Measurements from ENCODE around the gene COL9A2.

COL9A2 gene

GRCh38 chr1:40317394-40318074 is 448 bp upstream of the COL9A2 start:
- DNase-seq: no peak

DNA sequence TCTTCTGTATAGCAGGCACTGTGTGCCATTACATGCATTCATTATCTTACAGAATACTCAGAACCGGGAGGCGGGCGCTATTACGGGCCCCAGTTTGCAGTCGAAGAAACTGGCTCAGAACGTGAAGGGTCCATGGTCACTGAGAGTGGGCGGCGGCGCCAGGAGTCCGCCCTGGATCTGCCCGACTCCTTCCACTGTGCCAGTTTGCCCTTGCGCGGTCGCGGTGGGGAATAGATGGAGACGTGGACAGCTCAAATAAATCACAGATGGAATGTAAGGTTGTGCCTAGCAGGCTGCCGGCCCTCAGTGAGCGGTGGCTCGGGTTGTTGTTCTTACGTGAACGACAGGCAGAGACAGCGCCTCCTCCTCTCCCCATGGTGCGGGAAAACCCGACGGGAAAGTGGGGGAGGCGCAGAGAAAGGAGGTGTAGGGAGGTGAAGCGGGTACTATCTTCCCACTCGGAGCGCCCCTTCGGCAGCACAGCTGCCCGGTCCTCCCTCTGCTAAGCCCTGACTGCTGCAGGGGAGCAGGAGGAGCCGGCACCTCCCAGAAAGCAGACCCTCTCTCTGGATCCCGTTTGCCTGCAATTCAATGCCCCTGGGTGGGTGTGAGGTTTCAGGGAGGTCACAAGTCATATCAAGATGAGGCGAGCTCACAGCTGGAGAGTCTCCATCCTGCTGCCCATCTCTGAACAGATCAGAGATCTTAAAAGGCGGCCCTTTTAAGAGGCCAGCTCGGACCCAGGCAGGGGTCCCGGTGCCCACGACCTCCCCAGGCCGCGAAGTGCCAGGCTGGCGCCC is 1.1 kb downstream of the COL9A2 start:
- peak; percentile 57 for DNase-seq

GRCh38 chr1:40315239-40315794 is 1.8 kb downstream of the COL9A2 start:
- DNase-seq: peak; percentile 73

GRCh38 chr1:40314721-40315238 is 2.3 kb downstream of the COL9A2 start:
- no peak for DNase-seq

DNA sequence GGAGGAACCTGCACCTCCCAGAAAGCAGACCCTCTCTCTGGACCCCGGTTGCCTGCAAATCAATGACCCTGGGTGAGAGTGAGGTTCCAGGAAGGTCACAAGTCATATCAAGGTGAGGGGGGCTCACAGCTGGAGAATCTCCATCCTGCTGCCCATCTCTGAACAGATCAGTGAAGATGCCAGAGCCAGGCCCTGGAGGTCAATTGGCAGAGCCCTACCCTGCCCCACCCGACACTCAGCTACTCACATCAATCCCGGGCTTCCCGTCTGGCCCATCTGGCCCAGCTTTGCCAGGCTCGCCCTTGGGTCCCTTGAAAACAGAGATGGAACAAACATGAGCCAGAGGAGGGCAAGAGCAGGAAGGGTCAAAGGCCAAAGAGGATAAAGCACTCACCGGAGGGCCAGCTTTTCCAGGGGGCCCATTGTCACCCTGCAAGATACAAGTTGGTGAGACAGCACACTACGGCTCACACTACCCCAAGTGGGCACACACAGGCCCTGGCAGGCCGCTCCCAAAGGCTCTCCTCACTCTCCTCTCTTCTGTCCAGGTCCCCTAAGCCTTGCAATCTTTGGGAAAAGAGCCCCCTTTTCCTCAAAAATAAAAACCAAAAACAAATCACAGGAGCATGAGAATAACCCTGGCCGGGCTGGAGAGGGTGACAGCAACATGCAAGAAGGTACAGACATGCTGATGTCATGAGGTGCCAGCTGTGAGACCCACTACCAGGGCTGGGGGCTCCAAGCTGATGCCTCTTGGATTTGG is 2.9 kb downstream of the COL9A2 start:
- DNase-seq: no peak

GRCh38 chr1:40313329-40313957 is 3.6 kb downstream of the COL9A2 start:
- DNase-seq: no peak

DNA sequence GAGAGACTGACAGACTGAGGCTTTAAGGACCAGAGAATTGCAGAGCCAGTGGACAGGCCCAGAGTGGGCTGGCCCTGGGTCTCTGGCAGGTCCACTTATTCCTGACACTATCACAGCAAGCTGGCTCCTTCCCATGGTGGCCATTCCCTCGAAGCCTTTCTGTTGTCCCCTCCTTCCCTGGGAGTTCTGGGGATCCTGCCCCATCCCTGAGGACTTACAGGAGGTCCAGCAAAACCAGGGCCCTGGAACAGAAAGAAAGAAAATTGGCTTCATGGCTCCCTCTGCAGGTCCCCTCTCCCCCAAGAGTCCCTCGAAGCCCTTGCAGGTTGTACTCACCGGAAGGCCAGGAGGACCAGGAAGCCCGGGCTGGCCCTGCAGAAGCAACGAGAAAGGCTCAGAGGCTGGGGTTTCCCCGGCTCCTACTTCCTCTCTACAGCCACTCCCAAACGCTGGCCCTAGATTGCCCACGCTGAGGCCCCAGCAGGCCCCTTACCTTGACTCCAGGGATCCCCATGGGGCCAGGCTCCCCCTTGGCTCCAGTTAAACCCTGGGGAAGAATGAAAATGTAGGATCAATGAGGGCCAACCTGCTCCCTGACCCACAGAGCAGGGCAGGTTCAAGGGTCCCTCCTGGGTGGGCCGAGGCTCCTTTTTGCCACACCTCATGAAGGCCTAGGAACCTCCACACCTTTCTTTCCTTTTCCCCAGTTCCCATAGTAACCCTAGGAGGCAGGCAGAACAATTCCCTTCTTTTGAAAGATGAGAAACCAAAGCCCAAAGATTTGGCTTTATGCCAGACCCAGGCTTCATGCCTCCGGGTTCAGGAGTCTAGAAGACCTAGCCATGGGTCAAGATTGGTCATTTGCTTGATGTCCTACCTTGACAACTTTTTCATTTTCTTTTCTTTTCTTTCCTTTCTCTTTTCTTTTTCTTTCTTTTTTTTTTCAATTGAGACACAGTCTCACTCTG is 4.6 kb downstream of the COL9A2 start:
- DNase-seq: no peak

DNA sequence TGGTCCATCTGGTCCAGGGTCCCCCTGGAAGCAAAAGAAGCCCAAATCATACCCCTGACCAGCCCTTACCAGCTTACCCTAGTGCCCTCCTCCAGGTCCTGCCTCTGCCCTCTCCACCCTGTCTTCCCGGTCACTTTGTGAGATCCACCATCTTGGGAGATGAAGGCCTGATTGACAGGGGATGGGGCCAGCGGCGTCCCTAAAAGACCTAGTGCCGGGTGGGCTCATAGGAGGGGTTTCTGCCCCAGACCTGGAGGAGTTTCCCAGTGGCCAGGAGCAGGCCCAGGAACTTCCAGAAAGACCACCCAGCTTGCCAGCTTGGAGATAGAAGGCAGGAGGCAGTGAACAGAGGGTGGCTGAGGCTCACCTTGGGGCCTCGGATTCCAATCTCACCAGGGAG is 5.4 kb downstream of the COL9A2 start:
- DNase-seq: no peak

DNA sequence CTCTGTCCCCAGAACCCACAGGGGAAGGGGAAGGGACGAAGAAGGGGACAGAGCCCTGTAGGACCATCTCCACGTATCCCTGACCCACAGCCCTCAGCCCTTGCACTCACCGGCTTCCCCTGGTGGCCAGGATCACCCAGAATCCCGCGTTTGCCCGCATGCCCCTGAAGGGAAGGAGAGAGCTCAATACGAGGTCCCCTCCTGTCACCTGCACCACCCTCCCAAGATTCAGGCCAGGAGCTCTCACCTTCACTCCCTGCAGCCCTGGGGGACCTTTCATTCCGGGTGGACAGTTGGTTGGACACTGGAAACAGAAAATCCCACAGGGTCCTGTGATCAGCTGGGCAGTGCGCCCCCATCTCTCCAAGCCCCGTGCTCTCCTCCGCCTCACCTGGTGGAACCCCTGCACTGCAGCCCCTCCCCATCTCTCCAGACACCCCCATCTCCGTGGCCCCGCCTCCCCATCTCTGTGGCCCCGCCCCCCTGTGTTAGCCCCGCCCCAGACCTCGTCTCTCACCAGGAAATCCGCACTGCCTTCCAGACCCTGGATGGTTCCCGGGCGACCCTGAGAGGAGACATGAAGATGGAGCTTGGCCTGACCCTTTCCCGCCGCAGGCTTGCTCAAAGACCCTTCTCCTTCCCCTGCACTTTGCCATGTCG is 6.0 kb downstream of the COL9A2 start:
- no peak for DNase-seq

DNA sequence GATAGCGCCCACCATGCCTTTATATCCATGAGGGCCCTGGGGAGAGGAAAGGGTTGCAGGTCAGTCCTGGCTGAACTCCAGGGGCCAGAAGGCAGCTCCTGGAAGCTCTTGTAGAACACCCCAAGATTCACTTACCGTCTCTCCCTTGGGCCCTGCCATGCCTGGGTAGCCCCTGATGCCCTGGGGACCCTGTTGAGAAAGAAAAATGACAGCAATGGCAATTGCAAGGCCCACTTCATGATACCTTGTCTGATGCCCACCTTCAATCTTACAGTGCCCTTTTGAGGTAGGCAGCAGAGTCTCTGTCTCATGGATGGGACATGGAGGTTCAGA is 7.0 kb downstream of the COL9A2 start:
- no peak for DNase-seq

DNA sequence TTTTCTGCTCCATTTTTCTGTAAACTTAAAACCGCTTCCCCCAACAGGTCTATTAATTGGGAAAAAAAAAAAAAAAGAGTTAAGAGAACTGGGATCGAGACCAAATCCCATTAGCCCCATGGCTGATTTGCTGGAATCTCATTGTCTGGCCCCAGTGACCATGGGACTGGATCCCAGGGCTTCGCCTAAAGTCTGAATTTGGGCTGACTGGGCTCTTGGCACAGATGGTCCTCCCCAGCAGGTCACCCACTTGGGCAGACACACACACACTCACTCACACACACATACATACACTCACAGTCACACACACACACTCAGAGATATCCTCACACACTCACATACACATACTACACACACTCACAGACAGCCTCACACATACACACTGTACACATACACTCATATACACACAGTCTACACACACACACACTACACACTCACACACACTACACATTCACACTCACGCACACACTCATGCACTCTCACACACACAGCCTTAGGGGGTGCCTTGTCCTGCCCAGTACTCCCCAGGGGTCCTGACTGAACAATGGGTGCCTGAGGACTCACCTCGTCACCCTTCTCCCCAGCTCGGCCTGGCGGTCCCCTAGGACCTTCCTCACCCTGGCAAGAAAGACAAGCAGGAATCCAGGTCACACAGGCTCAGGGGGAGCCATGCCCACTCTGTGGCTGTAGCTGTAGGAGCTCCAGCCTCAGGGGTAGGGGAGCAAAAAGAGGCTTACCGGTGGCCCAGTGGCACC is 7.5 kb downstream of the COL9A2 start:
- no peak for DNase-seq

DNA sequence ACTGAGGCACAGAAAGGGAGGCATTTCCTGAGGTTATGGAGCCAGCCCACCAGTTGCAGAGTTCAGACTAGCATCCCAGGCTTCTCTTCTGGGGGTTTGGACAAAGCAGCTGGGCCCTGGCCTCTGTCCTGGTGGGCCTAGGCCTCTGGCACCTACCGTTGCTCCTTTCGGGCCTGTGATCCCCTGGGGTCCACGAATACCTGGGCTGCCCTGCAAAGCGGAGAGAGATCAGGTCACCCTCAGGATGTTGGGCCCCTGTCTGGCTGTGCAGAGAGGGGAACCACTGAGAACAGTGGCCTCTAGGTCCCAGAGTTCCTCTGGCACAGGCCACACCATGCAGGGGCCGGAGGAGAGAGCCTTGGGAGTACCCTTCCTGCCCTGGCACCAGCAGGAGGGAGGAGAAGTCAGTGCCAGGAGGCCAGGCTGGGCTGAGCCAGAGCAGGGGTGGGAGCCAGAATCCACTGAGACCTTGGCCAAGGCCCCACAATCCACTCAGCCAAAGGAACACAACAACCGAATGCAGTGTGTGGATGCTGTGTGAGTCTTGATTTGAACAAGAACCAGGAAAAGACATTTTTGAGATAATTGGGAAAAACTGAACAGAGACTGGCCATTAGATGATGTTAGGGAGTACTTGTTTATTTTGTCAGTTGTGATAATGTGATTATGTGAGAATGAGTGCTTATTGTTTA is 8.9 kb downstream of the COL9A2 start:
- DNase-seq: no peak

DNA sequence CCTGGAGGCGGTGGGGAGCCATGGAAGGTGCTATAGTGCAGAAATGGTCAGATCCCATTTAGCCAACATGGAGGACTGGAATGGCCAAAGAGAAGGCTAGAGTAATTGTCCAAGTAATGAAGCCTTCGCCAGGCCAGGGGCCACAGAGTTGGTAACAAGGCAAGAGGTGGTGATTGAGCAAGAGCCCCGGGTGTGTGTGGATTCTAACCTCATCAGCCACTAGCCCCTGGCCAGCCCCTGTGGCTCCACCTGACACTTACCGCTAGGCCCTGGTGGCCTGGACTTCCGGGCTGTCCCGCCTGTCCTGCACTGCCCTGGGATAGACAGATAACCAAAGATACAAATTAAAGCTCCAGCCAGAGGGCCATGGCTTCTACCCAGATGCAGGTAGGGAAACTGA is 9.9 kb downstream of the COL9A2 start:
- no peak for DNase-seq

DNA sequence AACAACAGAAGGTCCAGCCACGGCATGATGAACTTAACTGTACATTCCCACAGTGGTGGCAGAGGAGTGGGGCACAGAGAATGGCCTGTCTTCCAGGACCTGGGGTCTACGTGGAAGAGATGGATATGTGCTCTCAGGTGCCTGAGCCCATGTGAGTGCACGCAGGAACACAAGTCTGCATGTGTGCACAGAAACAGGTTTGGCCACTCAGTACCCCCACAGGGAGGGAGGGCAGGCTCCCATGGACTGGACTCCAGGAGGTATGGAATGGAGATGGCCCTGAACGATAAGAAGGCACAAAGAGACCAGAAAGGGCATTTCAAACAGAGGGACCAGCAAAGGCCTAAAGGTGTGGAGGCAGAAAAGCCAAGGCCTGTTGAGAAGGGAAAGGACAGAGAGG is 10.8 kb downstream of the COL9A2 start:
- DNase-seq: no peak

DNA sequence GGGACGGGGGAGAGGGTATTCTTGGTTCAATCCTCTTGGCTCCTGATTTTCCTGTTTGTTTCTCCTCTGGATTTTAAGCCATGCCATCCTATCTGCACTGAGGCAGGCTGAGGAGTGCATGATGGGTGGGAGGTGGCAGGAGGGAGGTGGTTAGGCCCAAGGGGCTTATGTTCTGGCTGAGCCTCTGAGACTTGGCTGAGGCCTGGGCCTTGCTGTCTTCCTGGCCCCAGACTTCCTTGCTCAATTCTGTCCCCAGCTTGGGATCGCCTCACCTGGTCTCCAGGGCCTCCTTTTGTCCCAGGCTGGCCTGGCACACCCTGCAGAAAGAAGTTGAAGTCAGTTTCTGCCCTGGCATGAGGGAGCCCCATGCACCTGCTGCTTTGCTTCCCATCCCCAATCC is 11.2 kb downstream of the COL9A2 start:
- DNase-seq: no peak

- DNase-seq: no peak
Measured at GRCh38 chr1:40305451-40305850, 11.6 kb downstream of the COL9A2 start.

GRCh38 chr1:40303790-40304189 is 13.3 kb downstream of the COL9A2 start:
- no peak for DNase-seq

GRCh38 chr1:40303051-40303771 is 13.9 kb downstream of the COL9A2 start:
- DNase-seq: no peak

GRCh38 chr1:40302475-40302874 is 14.6 kb downstream of the COL9A2 start:
- no peak for DNase-seq
